OCI-LY1 (cell line): ENCODE measurements around the gene SH2B2.

Experiments
- H2AFZ ChIP-seq: fragments of 200-600 bp; sonication (generic), shearing (Covaris generic); 2 replicates; pipeline ENCODE4 v1.6.0; 2014; ENCODE audit warnings: antibody characterized with exemption, mild to moderate bottlenecking, low read length
- H3F3A ChIP-seq: fragments of 200-600 bp; sonication (generic), shearing (Covaris generic); 2 replicates; pipeline ENCODE4 v1.6.0; 2014; ENCODE audit warnings: mild to moderate bottlenecking, antibody characterized with exemption, low read length, moderate library complexity; ENCODE audit not compliant: insufficient read depth
- H3K27ac ChIP-seq: fragments of 200-600 bp; sonication (generic); 2 replicates; pipeline ENCODE4 v1.5.1; 2014; ENCODE audit warnings: low read length, mixed run types, mild to moderate bottlenecking, low read depth; ENCODE audit not compliant: poor library complexity, severe bottlenecking
- H3K27me3 ChIP-seq: fragments of 200-600 bp; sonication (generic); 2 replicates; pipeline ENCODE4 v1.6.0; 2014; ENCODE audit warnings: antibody characterized with exemption, mild to moderate bottlenecking, low read length, moderate library complexity; ENCODE audit not compliant: insufficient read depth
- H3K36me3 ChIP-seq: fragments of 200-600 bp; sonication (generic); 2 replicates; pipeline ENCODE4 v1.6.1; 2014; ENCODE audit warnings: mild to moderate bottlenecking, antibody characterized with exemption, low read length, moderate library complexity, mixed read lengths; ENCODE audit not compliant: insufficient read depth
- H3K4me1 ChIP-seq: fragments of 200-600 bp; sonication (generic); 2 replicates; pipeline ENCODE4 v1.5.1; 2014; ENCODE audit warnings: mild to moderate bottlenecking, low read length, moderate library complexity; ENCODE audit not compliant: insufficient read depth, severe bottlenecking
- H3K4me2 ChIP-seq: fragments of 200-600 bp; sonication (generic), shearing (Covaris generic); 2 replicates; pipeline ENCODE4 v1.6.1; 2014; ENCODE audit warnings: low read length
- H3K4me3 ChIP-seq: fragments of 200-600 bp; sonication (generic); 2 replicates; pipeline ENCODE4 v1.5.1; 2014; ENCODE audit warnings: low read length, low read depth, mild to moderate bottlenecking, mixed read lengths; ENCODE audit not compliant: poor library complexity, severe bottlenecking
- H3K79me2 ChIP-seq: fragments of 200-600 bp; shearing (Covaris generic); 2 replicates; pipeline ENCODE4 v1.6.1; 2016; ENCODE audit warnings: mixed run types, low read length, mixed read lengths; ENCODE audit not compliant: insufficient read depth
- H3K9ac ChIP-seq: fragments of 200-600 bp; sonication (generic), shearing (Covaris generic); 2 replicates; pipeline ENCODE4 v1.6.1; 2014; ENCODE audit warnings: mild to moderate bottlenecking, low read length, mixed read lengths
- H3K9me2 ChIP-seq: fragments of 200-600 bp; sonication (generic), shearing (Covaris generic); 2 replicates; pipeline ENCODE4 v1.6.1; 2014; ENCODE audit warnings: low read depth, mild to moderate bottlenecking, low read length, mixed read lengths
- H3K9me3 ChIP-seq: fragments of 200-600 bp; shearing (Covaris generic); 2 replicates; pipeline ENCODE4 v1.6.1; 2014; ENCODE audit warnings: low read length, mixed read lengths
- H4K20me1 ChIP-seq: fragments of 200-600 bp; sonication (generic), shearing (Covaris generic); 2 replicates; pipeline ENCODE4 v1.6.0; 2016; ENCODE audit warnings: mild to moderate bottlenecking, low read length; ENCODE audit not compliant: insufficient read depth
- EZH2 ChIP-seq: fragments of 200-600 bp; sonication (generic), shearing (Covaris generic); IDR thresholded peaks from 2 replicates; pipeline ENCODE4 v1.8.0; 2017; ENCODE audit warnings: borderline replicate concordance, mixed run types, mild to moderate bottlenecking, antibody characterized with exemption, low read length, moderate library complexity, mixed read lengths
- TF ChIP-seq, protein P1 (sequence below): fragments of 200-600 bp; sonication (generic), shearing (Covaris generic); IDR thresholded peaks from 2 replicates; pipeline ENCODE4 v1.5.1; 2017; ENCODE audit warnings: mild to moderate bottlenecking, antibody characterized with exemption, low read length, moderate library complexity, mixed read lengths

SH2B2 gene

DNA sequence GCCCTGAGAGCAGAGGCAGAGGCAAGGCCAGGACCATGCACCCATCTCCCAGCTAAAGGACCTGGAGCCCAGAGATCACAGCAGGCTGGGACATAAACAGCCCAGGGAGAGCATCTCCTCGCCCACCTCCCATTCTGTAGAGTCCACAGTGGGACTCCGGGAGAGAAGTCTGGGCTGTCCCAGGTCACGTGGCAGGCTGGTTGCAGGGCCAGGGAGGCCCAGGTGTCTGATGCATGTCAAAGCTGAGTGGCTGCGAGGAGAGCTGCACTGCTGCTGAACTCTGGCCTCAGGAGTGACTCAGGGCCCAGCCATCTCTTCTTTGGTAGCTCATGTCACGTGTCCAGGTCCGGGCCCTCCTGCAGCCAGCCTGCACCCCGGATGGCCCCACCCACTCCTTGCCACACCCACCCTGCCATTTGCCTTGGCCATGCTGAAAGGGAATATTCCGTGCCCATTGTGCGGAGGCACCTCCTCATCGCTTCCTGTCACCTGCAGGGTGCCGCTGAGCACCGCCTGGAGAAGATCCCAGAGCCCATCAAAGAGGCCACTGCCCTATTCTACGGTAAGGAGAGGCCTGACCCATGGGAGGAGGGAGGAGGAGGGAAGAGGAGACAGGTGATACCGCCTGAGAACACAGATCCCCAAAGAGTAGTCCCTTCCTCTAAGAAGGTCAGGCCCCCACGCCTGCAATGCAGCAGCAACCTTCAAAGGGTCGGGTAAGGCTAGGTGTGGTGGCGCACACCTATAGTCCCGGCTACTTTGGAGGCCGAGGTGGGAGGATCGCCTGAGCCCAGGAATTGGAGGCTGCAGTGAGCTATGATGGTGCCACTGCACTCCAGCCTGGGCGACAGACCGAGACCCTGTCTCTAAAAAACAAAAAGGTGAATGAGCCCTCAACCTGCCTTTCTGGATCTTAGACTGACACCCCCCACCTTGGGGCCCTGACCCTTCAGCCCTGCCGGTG, 12.6 kb upstream of the SH2B2 start:
- Histone ChIP-seq H3F3A (no peaks in the 10 kb centered on the region; the same call in 1 of the 2 replicates), H3K9me3 (no peaks in the 10 kb centered on the region), H3K9me2 (no peaks in the 10 kb centered on the region), H3K9ac (peak overlapping the region; percentile 24; the same call in 1 of the 2 replicates), H3K4me1 (peaks cover 23% of the 10 kb centered on the region), H3K27ac (peak overlapping the region; percentile 48), H3K79me2 (no peaks in the 10 kb centered on the region), H3K36me3 (no peaks in the 10 kb centered on the region; the same call in 1 of the 2 replicates), H3K4me2 (peak overlapping the region; percentile 8), H3K27me3 (no peaks in the 10 kb centered on the region), H2AFZ (no peak overlapping the region), H3K4me3 (peak overlapping the region; percentile 24), H4K20me1 (no peaks in the 10 kb centered on the region)
- TF ChIP-seq, protein P1, sequence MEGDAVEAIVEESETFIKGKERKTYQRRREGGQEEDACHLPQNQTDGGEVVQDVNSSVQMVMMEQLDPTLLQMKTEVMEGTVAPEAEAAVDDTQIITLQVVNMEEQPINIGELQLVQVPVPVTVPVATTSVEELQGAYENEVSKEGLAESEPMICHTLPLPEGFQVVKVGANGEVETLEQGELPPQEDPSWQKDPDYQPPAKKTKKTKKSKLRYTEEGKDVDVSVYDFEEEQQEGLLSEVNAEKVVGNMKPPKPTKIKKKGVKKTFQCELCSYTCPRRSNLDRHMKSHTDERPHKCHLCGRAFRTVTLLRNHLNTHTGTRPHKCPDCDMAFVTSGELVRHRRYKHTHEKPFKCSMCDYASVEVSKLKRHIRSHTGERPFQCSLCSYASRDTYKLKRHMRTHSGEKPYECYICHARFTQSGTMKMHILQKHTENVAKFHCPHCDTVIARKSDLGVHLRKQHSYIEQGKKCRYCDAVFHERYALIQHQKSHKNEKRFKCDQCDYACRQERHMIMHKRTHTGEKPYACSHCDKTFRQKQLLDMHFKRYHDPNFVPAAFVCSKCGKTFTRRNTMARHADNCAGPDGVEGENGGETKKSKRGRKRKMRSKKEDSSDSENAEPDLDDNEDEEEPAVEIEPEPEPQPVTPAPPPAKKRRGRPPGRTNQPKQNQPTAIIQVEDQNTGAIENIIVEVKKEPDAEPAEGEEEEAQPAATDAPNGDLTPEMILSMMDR = no peak
- no peak for TF ChIP-seq EZH2

DNA sequence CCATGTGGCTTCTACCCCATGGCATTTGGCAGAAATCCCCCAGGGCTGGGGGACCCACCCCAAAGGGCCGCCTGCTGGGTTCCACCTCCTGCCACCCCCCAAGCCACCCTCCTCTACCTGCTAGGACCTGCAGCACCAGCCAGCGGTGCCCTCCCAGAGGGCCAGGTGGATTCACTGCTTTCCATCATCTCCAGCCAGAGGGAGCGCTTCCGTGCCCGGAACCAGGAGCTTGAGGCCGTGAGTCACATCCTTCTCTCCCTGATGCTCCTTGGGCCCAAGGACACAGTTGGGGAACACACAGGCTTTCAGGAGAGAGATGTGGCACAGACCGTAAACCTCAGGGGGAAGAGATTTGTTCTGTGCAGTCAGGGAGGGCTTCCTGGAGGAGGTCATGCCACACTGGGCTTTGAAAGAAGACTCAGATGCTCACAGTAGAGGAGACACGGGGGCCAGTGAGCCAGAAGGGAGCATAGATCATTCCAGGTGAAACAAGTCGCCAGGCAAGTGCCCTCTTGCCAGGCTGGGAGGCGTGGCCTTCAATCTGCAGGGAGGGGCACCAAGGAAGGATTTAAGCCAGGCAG, 11.5 kb upstream of the SH2B2 start:
- H3K27me3 ChIP-seq = no peaks in the 10 kb centered on the region
- H4K20me1 ChIP-seq = no peaks in the 10 kb centered on the region
- no peak overlapping the region for H2AFZ ChIP-seq
- H3K9me3 ChIP-seq = no peaks in the 10 kb centered on the region
- H3K4me2 ChIP-seq = no peak overlapping the region
- no peaks in the 10 kb centered on the region for H3K79me2 ChIP-seq
- H3F3A ChIP-seq = no peaks in the 10 kb centered on the region; the same call in 1 of the 2 replicates
- no peak overlapping the region for H3K27ac ChIP-seq
- no peaks in the 10 kb centered on the region for H3K9me2 ChIP-seq
- H3K9ac ChIP-seq = no peak overlapping the region
- peaks cover 35% of the 10 kb centered on the region for H3K4me1 ChIP-seq
- no peak for TF ChIP-seq EZH2
- TF ChIP-seq, protein P1 = no peak
- no peaks in the 10 kb centered on the region for H3K36me3 ChIP-seq
- H3K4me3 ChIP-seq = no peak overlapping the region

DNA sequence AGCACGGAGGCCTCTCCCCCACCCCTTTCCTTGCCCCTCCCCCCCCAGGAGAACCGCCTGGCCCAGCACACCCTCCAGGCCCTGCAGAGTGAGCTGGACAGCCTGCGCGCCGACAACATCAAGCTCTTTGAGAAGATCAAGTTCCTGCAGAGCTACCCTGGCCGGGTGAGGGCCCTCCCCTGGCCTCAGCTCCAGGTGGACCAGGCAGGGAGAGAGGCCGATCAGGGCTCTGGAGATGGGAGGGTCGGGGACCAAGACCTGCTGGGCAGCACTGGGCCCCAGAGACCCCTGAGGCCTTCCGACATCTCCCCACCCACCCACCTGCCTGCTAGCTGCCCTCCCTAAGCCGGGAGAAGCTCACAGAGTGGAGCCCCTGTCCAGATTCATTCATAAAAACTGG, 8.8 kb upstream of the SH2B2 start:
- no peak overlapping the region for H3K4me2 ChIP-seq
- no peak overlapping the region for H3K4me3 ChIP-seq
- no peaks in the 10 kb centered on the region for H3K79me2 ChIP-seq
- H3K9ac ChIP-seq = no peak overlapping the region
- H3K27me3 ChIP-seq = no peaks in the 10 kb centered on the region
- no peaks in the 10 kb centered on the region for H3K36me3 ChIP-seq
- H4K20me1 ChIP-seq = no peaks in the 10 kb centered on the region
- H3K9me2 ChIP-seq = no peaks in the 10 kb centered on the region
- TF ChIP-seq, protein P1 = no peak
- no peak for TF ChIP-seq EZH2
- peaks cover 34% of the 10 kb centered on the region for H3K4me1 ChIP-seq
- no peak overlapping the region for H2AFZ ChIP-seq
- H3K9me3 ChIP-seq = no peaks in the 10 kb centered on the region
- H3K27ac ChIP-seq = no peak overlapping the region
- H3F3A ChIP-seq = no peaks in the 10 kb centered on the region; the same call in 1 of the 2 replicates
